Neural progenitor cell (in vitro differentiated cells): ENCODE measurements around the gene TAF4B.
"Not testable (repeated sequence)": the region's sequence is repeated elsewhere in the genome, so short reads cannot be mapped to it uniquely, and the experiment has no call there.

Experiments
- CTCF ChIP-seq: fragments of 200-600 bp; sonication (generic); IDR thresholded peaks from 2 replicates; pipeline ENCODE4 v1.5.1; 2017; ENCODE audit warnings: antibody characterized with exemption, mild to moderate bottlenecking
- EZH2 ChIP-seq: fragments of 200-600 bp; sonication (generic); IDR thresholded peaks from 2 replicates; pipeline ENCODE4 v1.6.1; 2017; ENCODE audit warnings: antibody characterized with exemption, mild to moderate bottlenecking, moderate library complexity
- EZH2phosphoT487 ChIP-seq: fragments of 200-600 bp; sonication (generic); IDR thresholded peaks from 2 replicates; pipeline ENCODE4 v1.6.1; 2017; ENCODE audit warnings: antibody characterized with exemption

GRCh38 chr18:26245434-26245833 lies 19.2 kb downstream of the TAF4B start:
- TF ChIP-seq CTCF, EZH2, EZH2phosphoT487: not testable (repeated sequence)
